SK-N-SH (cell line): ENCODE results near the gene AKT1. TPM values are rescaled to one million over a fixed set of nuclear protein-coding genes. Genes with fewer than 3 reads are reported as not detected.

Experiments
- CTCF ChIA-PET: fragments of 300-600, 350-600 bp; formaldehyde crosslinking; extraction: SDS; loops from one replicate; lab custom pipeline; 2021; lab: Yijun Ruan, JAX
- POLR2A ChIA-PET: fragments of 350-600 bp; sonication (Branson Sonifier 250); formaldehyde crosslinking; extraction: SDS; loops from one replicate; lab custom pipeline; 2020; ENCODE audit warnings: antibody characterized with exemption, inconsistent platforms; lab: Yijun Ruan, JAX
- DNase-seq: peaks from one replicate; pipeline ENCODE4 v3.0.0; 2012
- H2AFZ ChIP-seq: fragments of 200-600 bp; sonication (generic); 2 replicates; pipeline ENCODE4 v1.8.1; 2016; ENCODE audit warnings: antibody characterized with exemption, mild to moderate bottlenecking, low read depth
- H3F3A ChIP-seq: fragments of 200-600 bp; sonication (generic); replicated peaks from 2 replicates; pipeline ENCODE3; 2016; ENCODE audit warnings: antibody characterized with exemption, mild to moderate bottlenecking; ENCODE audit not compliant: insufficient read depth
- H3K27ac ChIP-seq, 2 experiments: fragments of 200-500 bp in 1 of 2; fragments of 200-600 bp in 1 of 2; sonication (Bioruptor generic) in 1 of 2; sonication (generic), shearing (Covaris generic) in 1 of 2; 2 replicates each; pipeline versions ENCODE4 v1.5.1 to v1.6.1; 2014 to 2016; ENCODE audit warnings: low read depth in 2 of 2, inconsistent platforms in 1 of 2, low read length in 1 of 2, mild to moderate bottlenecking in 1 of 2, mixed read lengths in 1 of 2
- H3K27me3 ChIP-seq: fragments of 200-600 bp; sonication (generic), shearing (Covaris generic); 2 replicates; pipeline ENCODE4 v1.6.1; 2016; ENCODE audit warnings: mixed run types; ENCODE audit not compliant: insufficient read depth
- H3K36me3 ChIP-seq, 2 experiments: fragments of 200-500 bp in 1 of 2; fragments of 200-600 bp in 1 of 2; sonication (Bioruptor generic) in 1 of 2; sonication (generic) in 1 of 2; replicated peaks in 1 of 2; 2 replicates each; pipeline versions ENCODE3 to v1.5.1; 2014 to 2016; ENCODE audit warnings: low read length in 1 of 2, mild to moderate bottlenecking in 1 of 2; ENCODE audit not compliant: insufficient read depth in 2 of 2, control insufficient read depth in 1 of 2
- H3K4me1 ChIP-seq, 2 experiments: fragments of 200-500 bp in 1 of 2; fragments of 200-600 bp in 1 of 2; sonication (Bioruptor generic) in 1 of 2; sonication (generic), shearing (Covaris generic) in 1 of 2; 2 replicates each; pipeline versions ENCODE4 v1.5.1 to v1.6.1; 2014 to 2016; ENCODE audit warnings: low read depth in 1 of 2, low read length in 1 of 2, mixed run types in 1 of 2; ENCODE audit not compliant: insufficient read depth in 2 of 2, control insufficient read depth in 1 of 2
- H3K4me2 ChIP-seq: fragments of 200-600 bp; sonication (generic), shearing (Covaris generic); 2 replicates; pipeline ENCODE4 v1.6.1; 2017; ENCODE audit warnings: mixed run types
- H3K4me3 ChIP-seq, 2 experiments: fragments of 200-500 bp in 1 of 2; fragments of 200-600 bp in 1 of 2; sonication (Bioruptor generic) in 1 of 2; sonication (generic), shearing (Covaris generic) in 1 of 2; 2 replicates each; pipeline versions ENCODE4 v1.5.1 to v1.8.1; 2014 to 2016; ENCODE audit warnings: low read depth in 2 of 2, inconsistent platforms in 1 of 2, low read length in 1 of 2, mild to moderate bottlenecking in 1 of 2, mixed read lengths in 1 of 2, moderate library complexity in 1 of 2
- H3K79me2 ChIP-seq: fragments of 200-600 bp; sonication (generic); 2 replicates; pipeline ENCODE4 v1.8.1; 2017; ENCODE audit warnings: mild to moderate bottlenecking; ENCODE audit not compliant: insufficient read depth
- H3K9ac ChIP-seq: fragments of 200-600 bp; sonication (generic); 2 replicates; pipeline ENCODE4 v1.6.1; 2017; ENCODE audit warnings: mixed run types
- H3K9me2 ChIP-seq: fragments of 200-600 bp; sonication (generic); 2 replicates; pipeline ENCODE4 v1.6.1; 2017; ENCODE audit warnings: mixed run types
- H3K9me3 ChIP-seq: fragments of 200-600 bp; sonication (generic); 2 replicates; pipeline ENCODE4 v1.6.1; 2017; ENCODE audit warnings: mixed run types, mild to moderate bottlenecking, moderate library complexity
- H4K20me1 ChIP-seq: fragments of 200-600 bp; sonication (generic); 2 replicates; pipeline ENCODE4 v1.6.1; 2017; ENCODE audit warnings: mild to moderate bottlenecking, mixed run types; ENCODE audit not compliant: insufficient read depth
- ELF1 ChIP-seq: IDR thresholded peaks from 2 replicates; pipeline ENCODE4 v1.4.0; 2012
- EP300 ChIP-seq, 2 experiments: IDR thresholded peaks; 2 replicates each; pipeline versions ENCODE4 v1.4.0 to v1.6.1; 2012; ENCODE audit warnings: borderline replicate concordance in 1 of 2, low read depth in 1 of 2, low read length in 1 of 2
- EZH2phosphoT487 ChIP-seq: fragments of 200-600 bp; sonication (generic); IDR thresholded peaks from 2 replicates; pipeline ENCODE4 v1.6.1; 2017; ENCODE audit warnings: low read depth, mixed run types, mild to moderate bottlenecking, antibody characterized with exemption, moderate library complexity, borderline replicate concordance
- FOSL2 ChIP-seq: IDR thresholded peaks from 2 replicates; pipeline ENCODE4 v1.4.0; 2012; ENCODE audit warnings: low read depth, mild to moderate bottlenecking, moderate library complexity, borderline replicate concordance
- GATA2 ChIP-seq: sonication (generic); formaldehyde crosslinking; IDR thresholded peaks from 2 replicates; pipeline ENCODE4 v1.5.0; 2020; ENCODE audit warnings: mild to moderate bottlenecking, missing genetic modification reagents
- IRF3 ChIP-seq: fragments of 150-350 bp; IDR thresholded peaks from 2 replicates; pipeline ENCODE4 v1.6.1; 2016; ENCODE audit warnings: mild to moderate bottlenecking, low read depth, low read length
- JUND ChIP-seq: IDR thresholded peaks from 2 replicates; pipeline ENCODE4 v1.4.0; 2012
- MAX ChIP-seq: IDR thresholded peaks from 2 replicates; pipeline ENCODE4 v1.4.0; 2012; ENCODE audit warnings: low read depth
- MEF2A ChIP-seq: IDR thresholded peaks from 2 replicates; pipeline ENCODE4 v1.4.0; 2012; ENCODE audit warnings: low read depth, borderline replicate concordance
- MXI1 ChIP-seq: IDR thresholded peaks from 2 replicates; pipeline ENCODE4 v1.6.1; 2012; ENCODE audit warnings: mild to moderate bottlenecking, low read depth, low read length, improper control_type of control experiment
- NFIC ChIP-seq: IDR thresholded peaks from 2 replicates; pipeline ENCODE4 v1.4.0; 2012; ENCODE audit warnings: borderline replicate concordance
- NRF1 ChIP-seq: IDR thresholded peaks from 2 replicates; pipeline ENCODE4 v1.6.1; 2012; ENCODE audit warnings: low read depth, mild to moderate bottlenecking, low read length
- PBX3 ChIP-seq: IDR thresholded peaks from 2 replicates; pipeline ENCODE4; 2012
- POLR2AphosphoS5 ChIP-seq: IDR thresholded peaks from 2 replicates; pipeline ENCODE4 v1.6.1; 2012; ENCODE audit warnings: low read depth, low read length
- RCOR1 ChIP-seq: fragments of 150-350 bp; IDR thresholded peaks from 2 replicates; pipeline ENCODE4 v1.6.1; 2017; ENCODE audit warnings: antibody characterized with exemption, low read length
- RXRA ChIP-seq: IDR thresholded peaks from 2 replicates; pipeline ENCODE4 v1.4.0; 2012; ENCODE audit warnings: low read depth, mild to moderate bottlenecking, borderline replicate concordance
- SMC3 ChIP-seq: IDR thresholded peaks from 2 replicates; pipeline ENCODE4 v1.6.1; 2012; ENCODE audit warnings: low read depth, low read length, improper control_type of control experiment
- TCF12 ChIP-seq: IDR thresholded peaks from 2 replicates; pipeline ENCODE4 v1.4.0; 2012
- YY1 ChIP-seq: IDR thresholded peaks from 2 replicates; pipeline ENCODE4 v1.4.0; 2012; ENCODE audit warnings: low read depth, mild to moderate bottlenecking
- ZBTB33 ChIP-seq: IDR thresholded peaks from 2 replicates; pipeline ENCODE4 v1.4.0; 2012; ENCODE audit warnings: low read depth, borderline replicate concordance
- WGBS: methylation state at CpG from one replicate; pipeline ENCODE4 v1.1.6; 2017; ENCODE audit warnings: low lambda C conversion rate; 5-methylcytosine and 5-hydroxymethylcytosine counted together
- polyA plus RNA-seq, 3 experiments: library from polyadenylated mRNA; depleted of rRNA; stranded (reverse); fragments of >200 nt; gene quantifications; 2 replicates each; pipeline ENCODE4 v1.2.3, GENCODE V29; 2012

AKT1 gene
- polyA plus RNA-seq, 1 of the 3 experiments (the other 2 are of a cell fraction), result 198 TPM

- DNase-seq, result peak; percentile 36
- Histone ChIP-seq H3K9ac (no peak overlapping the region), H3K36me3 (no peaks in the 10 kb centered on the region), H2AFZ (no peak overlapping the region)
- POLR2A ChIA-PET, result no interaction called here
- no peak for TF ChIP-seq RCOR1
- TF ChIP-seq POLR2AphosphoS5, result no peak
- no peak for TF ChIP-seq ELF1
- no peak for TF ChIP-seq MAX
- TF ChIP-seq YY1, result no peak
- TF ChIP-seq EP300 (IDR thresholded peaks at IDR 0.05; ENCODE audit: borderline replicate concordance in 1 of 2, low read depth in 1 of 2, low read length in 1 of 2), result no peak; a peak in 1 of 4 replicates
- TF ChIP-seq GATA2 (CRISPR knock-in tag), result no peak
- TF ChIP-seq FOSL2, result peak; percentile 68; the same call in 1 of the 2 replicates
- TF ChIP-seq IRF3, result no peak
- TF ChIP-seq SMC3, result no peak
- peak; percentile 41; the same call in 1 of the 2 replicates for TF ChIP-seq TCF12
- no peak for TF ChIP-seq ZBTB33
- TF ChIP-seq PBX3, result no peak
- no peak for TF ChIP-seq NRF1
- TF ChIP-seq RXRA, result no peak
- peak; percentile 76 for TF ChIP-seq NFIC
- no peak for TF ChIP-seq EZH2phosphoT487
- no peak for TF ChIP-seq JUND
- 0 out of 2 replicates have a peak, but pooled peaks have one; percentile 31 for TF ChIP-seq MEF2A
- no peak for TF ChIP-seq MXI1
- TF ChIP-seq, all 33 proteins: peak for 4
- Histone ChIP-seq H3K27me3 (no peaks in the 10 kb centered on the region), H4K20me1 (no peaks in the 10 kb centered on the region), H3K4me3 (no peak overlapping the region), H3K79me2 (no peaks in the 10 kb centered on the region), H3K27ac (peak overlapping the region in 1 of 2 experiments; percentile 15; a peak in 1 of 4 replicates), H3F3A (peaks cover 3% of the 10 kb centered on the region), H3K9me2 (no peaks in the 10 kb centered on the region), H3K4me2 (peak overlapping the region; percentile 13; the same call in 1 of the 2 replicates), H3K9me3 (no peaks in the 10 kb centered on the region), H3K4me1 (peaks cover 19 to 25% of the 10 kb centered on the region in 2 experiments; a peak in 3 of 4 replicates)
- WGBS, result 28% methylated on average over 2 of the region's 3 CpGs
- CTCF ChIA-PET, result interaction anchor here (1.0 to 2.1 kb wide), 2 partner anchors 16 to 37 kb away, joined by 3 to 10 read pairs; no protein-coding TSS in a partner anchor
These were observed 9.8 kb upstream of the AKT1 start for GRCh38 chr14:104805326-104805678.
